Measurements from ENCODE around the gene CYP11A1. TPM values are rescaled to one million over a fixed set of nuclear protein-coding genes. Genes with fewer than 3 reads are reported as not detected.

Gene CYP11A1
- total RNA-seq, 1 donor from 2014 or later: 0.27 TPM

DNA sequence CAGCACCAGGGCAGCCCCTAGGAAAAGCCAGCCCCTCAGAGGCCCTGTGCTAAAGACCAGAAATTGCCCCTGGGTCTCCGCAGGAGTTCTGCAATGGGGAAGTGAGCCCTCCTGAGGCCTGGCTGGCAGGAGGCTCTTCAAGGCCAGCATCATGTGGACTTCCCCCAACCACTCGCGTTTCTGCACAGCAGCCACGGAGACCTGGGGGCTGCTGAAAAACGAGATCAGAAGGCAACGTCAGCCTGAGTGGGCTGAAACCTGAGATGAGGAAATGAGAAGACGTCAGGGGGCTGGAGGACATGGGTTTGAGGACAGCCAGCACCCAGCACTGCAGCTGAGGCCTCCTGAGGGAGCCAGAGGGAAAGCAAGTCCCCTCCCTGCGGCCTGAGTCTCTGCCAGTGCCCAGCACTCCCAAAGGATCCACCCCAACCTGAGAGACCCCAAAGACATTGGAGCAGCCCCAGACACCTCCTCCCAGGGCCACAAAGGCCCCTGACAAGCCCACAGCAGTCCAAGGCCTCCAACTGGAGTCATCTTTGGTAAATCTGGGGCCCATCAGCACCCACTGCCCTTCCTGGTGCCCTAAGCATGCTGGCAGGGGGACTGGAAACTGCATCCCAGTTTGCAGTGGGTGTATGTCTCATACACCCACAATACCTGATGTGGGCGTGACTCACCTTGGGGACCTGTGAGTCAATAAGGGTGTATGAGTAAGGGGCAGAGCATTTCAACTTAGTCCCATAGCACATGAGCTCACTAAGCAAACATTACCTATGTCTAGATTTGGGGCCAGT lies 29.2 kb upstream of the CYP11A1 start:
- H3K36me3 ChIP-seq: no peaks in the 10 kb centered on the region
- H3K4me3 ChIP-seq: no peak overlapping the region
- no peaks in the 10 kb centered on the region for H3K27me3 ChIP-seq (ENCODE audit: low read depth)
- intact Hi-C loops (cut with micrococcal nuclease): no loop called here
- no peaks in the 10 kb centered on the region for H3K9me3 ChIP-seq (replicated peaks)
- no peak for DNase-seq
- TF ChIP-seq, protein P1, sequence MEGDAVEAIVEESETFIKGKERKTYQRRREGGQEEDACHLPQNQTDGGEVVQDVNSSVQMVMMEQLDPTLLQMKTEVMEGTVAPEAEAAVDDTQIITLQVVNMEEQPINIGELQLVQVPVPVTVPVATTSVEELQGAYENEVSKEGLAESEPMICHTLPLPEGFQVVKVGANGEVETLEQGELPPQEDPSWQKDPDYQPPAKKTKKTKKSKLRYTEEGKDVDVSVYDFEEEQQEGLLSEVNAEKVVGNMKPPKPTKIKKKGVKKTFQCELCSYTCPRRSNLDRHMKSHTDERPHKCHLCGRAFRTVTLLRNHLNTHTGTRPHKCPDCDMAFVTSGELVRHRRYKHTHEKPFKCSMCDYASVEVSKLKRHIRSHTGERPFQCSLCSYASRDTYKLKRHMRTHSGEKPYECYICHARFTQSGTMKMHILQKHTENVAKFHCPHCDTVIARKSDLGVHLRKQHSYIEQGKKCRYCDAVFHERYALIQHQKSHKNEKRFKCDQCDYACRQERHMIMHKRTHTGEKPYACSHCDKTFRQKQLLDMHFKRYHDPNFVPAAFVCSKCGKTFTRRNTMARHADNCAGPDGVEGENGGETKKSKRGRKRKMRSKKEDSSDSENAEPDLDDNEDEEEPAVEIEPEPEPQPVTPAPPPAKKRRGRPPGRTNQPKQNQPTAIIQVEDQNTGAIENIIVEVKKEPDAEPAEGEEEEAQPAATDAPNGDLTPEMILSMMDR (IDR thresholded peaks at IDR 0.05; ENCODE audit: borderline replicate concordance): no peak
- no peak overlapping the region for H3K27ac ChIP-seq (replicated peaks)
- peaks cover 5% of the 10 kb centered on the region for H3K4me1 ChIP-seq

DNA sequence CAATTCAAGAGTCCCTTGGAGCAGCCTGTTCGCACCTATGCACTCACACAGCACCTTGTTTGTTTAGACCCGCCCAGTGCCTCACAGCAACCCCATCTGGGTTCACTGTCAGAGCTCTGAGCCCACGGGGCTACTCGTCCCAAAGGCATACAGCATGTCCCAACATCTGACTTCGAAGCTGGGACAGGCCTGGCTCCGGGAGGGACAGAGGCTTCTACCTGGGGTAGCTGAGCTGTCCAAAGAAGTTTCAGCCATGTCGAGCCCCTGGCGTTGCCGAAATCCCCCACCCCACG lies 28.6 kb upstream of the CYP11A1 start:
- Histone ChIP-seq H3K9me3 (replicated peaks) (no peaks in the 10 kb centered on the region), H3K4me1 (peaks cover 5% of the 10 kb centered on the region), H3K27me3 (ENCODE audit: low read depth) (no peaks in the 10 kb centered on the region), H3K27ac (replicated peaks) (no peak overlapping the region), H3K4me3 (no peak overlapping the region), H3K36me3 (no peaks in the 10 kb centered on the region)
- no peak for DNase-seq
- intact Hi-C loops (cut with micrococcal nuclease): no loop called here
- TF ChIP-seq, protein P1 (IDR thresholded peaks at IDR 0.05; ENCODE audit: borderline replicate concordance): no peak

DNA sequence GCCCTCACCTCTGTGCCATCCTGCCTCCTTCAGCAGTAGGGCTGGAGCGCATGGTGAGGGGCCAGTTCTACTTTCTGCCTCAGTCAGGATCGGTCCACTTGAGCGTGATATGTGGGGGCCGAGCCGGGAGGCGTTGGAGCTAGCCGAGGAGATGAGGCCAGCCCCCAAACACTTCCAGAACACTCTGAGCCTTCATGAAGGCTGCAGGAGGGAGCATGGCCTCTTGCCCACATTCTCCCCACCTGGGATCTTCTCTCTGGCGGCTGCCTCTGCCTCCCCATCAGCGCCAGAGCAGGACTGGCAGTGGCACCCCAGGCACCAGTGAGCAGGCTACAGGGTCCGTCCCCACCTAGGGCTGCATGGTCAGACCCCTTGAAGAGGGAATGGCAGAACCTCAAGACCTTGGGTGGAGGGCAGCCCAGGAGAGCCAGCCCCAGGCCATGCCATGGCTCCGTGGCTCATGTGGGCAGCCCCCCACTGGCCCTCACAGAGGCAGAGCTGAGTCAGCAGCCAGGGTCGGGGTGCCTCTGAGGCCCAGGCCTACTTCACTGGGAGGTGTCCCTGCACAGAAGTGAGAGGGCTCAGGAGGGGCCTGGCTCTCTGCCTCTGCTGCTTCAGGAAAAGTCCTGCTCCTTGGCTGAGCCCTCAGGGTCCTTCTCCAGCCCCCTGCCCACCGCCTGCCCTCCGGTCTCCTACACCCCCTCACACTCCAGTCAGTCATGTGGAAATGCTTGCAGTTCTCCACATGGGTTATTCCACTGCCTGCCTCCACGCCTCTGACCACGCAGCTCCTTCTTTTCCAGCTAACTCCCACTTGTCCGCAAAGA lies 28.1 kb upstream of the CYP11A1 start:
- intact Hi-C loops (cut with micrococcal nuclease): no loop called here
- TF ChIP-seq, protein P1 (IDR thresholded peaks at IDR 0.05; ENCODE audit: borderline replicate concordance): no peak
- Histone ChIP-seq H3K36me3 (no peaks in the 10 kb centered on the region), H3K9me3 (replicated peaks) (no peaks in the 10 kb centered on the region), H3K27me3 (ENCODE audit: low read depth) (no peaks in the 10 kb centered on the region), H3K4me3 (no peak overlapping the region), H3K4me1 (peaks cover 5% of the 10 kb centered on the region), H3K27ac (replicated peaks) (no peak overlapping the region)
- no peak for DNase-seq

DNA sequence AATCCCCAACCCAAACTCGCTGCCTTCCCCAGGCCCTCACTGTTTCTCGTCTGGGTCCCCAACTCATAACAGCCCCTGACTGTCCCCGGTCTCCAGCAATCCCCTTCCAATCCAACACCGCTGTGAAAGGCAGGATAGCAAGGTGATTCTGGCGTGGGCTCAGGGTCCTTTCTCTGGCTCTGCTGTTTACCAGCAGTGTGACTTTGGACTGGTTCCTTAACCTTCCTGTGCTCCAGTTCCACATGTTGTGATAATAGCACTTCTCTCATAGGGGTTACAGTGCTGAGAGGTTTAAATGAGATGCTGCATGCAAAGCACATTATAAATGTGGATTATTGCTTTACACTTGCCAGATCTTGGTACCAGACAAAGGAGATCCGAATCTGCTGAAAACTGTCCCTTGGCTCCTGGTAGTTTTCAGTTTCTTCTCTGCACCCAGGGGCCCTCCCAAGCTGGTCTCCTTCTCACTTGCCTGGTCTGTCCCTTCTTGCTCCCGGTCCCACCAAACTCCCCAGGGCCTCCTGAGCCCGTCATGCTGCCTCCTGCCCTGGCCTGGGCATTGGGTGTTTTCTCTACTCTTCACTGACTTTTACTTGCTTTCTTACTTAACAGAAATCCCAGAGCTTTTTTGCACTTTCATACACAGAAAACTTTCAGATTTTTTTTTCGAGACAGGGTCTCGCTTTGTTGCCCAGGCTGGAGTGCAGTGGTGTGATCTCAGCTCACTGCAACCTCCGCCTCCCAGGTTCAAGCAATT lies 26.8 kb upstream of the CYP11A1 start:
- intact Hi-C loops (cut with micrococcal nuclease): no loop called here
- Histone ChIP-seq H3K9me3 (replicated peaks) (no peaks in the 10 kb centered on the region), H3K4me1 (peaks cover 5% of the 10 kb centered on the region), H3K36me3 (no peaks in the 10 kb centered on the region), H3K27me3 (ENCODE audit: low read depth) (no peaks in the 10 kb centered on the region), H3K27ac (replicated peaks) (no peak overlapping the region), H3K4me3 (no peak overlapping the region)
- TF ChIP-seq, protein P1 (IDR thresholded peaks at IDR 0.05; ENCODE audit: borderline replicate concordance): no peak
- DNase-seq: no peak

DNA sequence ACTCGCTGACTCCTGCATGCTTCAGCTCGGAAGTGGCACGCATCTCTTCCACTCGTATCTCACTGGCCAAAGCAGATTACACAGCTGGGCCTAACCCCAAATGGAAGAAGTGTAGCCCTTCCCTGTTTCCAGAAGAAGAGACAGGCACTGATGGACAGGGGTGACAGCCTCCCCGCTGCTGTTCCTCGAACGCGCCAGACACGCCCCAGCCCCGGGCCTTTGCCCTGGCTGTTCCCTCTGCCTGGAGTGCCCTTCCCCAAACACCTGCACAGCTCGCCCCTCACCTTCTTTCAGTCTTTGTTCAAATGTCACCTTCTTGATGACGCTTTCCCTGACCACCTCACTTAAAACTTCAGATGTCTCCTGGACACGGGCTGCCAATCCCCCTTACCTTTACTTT lies 26.0 kb upstream of the CYP11A1 start:
- Histone ChIP-seq H3K4me1 (peaks cover 5% of the 10 kb centered on the region), H3K9me3 (replicated peaks) (no peaks in the 10 kb centered on the region), H3K27ac (replicated peaks) (no peak overlapping the region), H3K4me3 (no peak overlapping the region), H3K27me3 (ENCODE audit: low read depth) (no peaks in the 10 kb centered on the region), H3K36me3 (no peaks in the 10 kb centered on the region)
- intact Hi-C loops (cut with micrococcal nuclease): no loop called here
- TF ChIP-seq, protein P1 (IDR thresholded peaks at IDR 0.05; ENCODE audit: borderline replicate concordance): no peak
- no peak for DNase-seq
